DOHH2 (cell line): ENCODE data around the gene BMX.

Experiments used
- H3F3A ChIP-seq: fragments of 200-600 bp; sonication (generic), shearing (Covaris generic); 2 replicates; pipeline ENCODE4 v1.6.0; 2016; ENCODE audit warnings: antibody characterized with exemption, mild to moderate bottlenecking; ENCODE audit not compliant: control insufficient read depth, insufficient read depth
- H3K27ac ChIP-seq: fragments of 200-600 bp; sonication (generic); 2 replicates; pipeline ENCODE4 v1.5.1; 2014; ENCODE audit warnings: low read depth, mild to moderate bottlenecking, low read length, moderate library complexity
- H3K27me3 ChIP-seq: fragments of 200-600 bp; sonication (generic); 2 replicates; pipeline ENCODE4 v1.6.1; 2014; ENCODE audit warnings: mild to moderate bottlenecking, low read length, mixed read lengths; ENCODE audit not compliant: control insufficient read depth
- H3K36me3 ChIP-seq: fragments of 200-600 bp; sonication (generic); 2 replicates; pipeline ENCODE4 v1.6.1; 2014; ENCODE audit warnings: mild to moderate bottlenecking, low read length, moderate library complexity, mixed read lengths; ENCODE audit not compliant: control insufficient read depth
- H3K4me1 ChIP-seq: fragments of 200-600 bp; sonication (generic); 2 replicates; pipeline ENCODE4 v1.6.1; 2014; ENCODE audit warnings: mild to moderate bottlenecking, low read length, mixed read lengths; ENCODE audit not compliant: control insufficient read depth
- H3K4me2 ChIP-seq: fragments of 200-600 bp; sonication (generic); 2 replicates; pipeline ENCODE4 v1.6.0; 2014; ENCODE audit warnings: mild to moderate bottlenecking, low read length, moderate library complexity
- H3K4me3 ChIP-seq: fragments of 200-600 bp; sonication (generic); 2 replicates; pipeline ENCODE4 v1.5.1; 2014; ENCODE audit warnings: mild to moderate bottlenecking, low read length, mixed read lengths
- H3K79me2 ChIP-seq: fragments of 200-600 bp; sonication (generic); 2 replicates; pipeline ENCODE4 v1.6.1; 2014; ENCODE audit warnings: mild to moderate bottlenecking, low read length, mixed read lengths; ENCODE audit not compliant: control insufficient read depth
- H3K9me2 ChIP-seq: fragments of 200-600 bp; sonication (generic); replicated peaks from 2 replicates; pipeline ENCODE4 v1.6.1; 2014; ENCODE audit warnings: mild to moderate bottlenecking, low read length, mixed read lengths; ENCODE audit not compliant: control insufficient read depth
- H3K9me3 ChIP-seq: fragments of 200-600 bp; sonication (generic); 2 replicates; pipeline ENCODE4 v1.6.1; 2014; ENCODE audit warnings: antibody characterized with exemption, low read length, mixed read lengths; ENCODE audit not compliant: control insufficient read depth, insufficient read depth
- H4K20me1 ChIP-seq: fragments of 200-600 bp; sonication (generic); 2 replicates; pipeline ENCODE4 v1.6.0; 2014; ENCODE audit warnings: low read depth, mild to moderate bottlenecking, antibody characterized with exemption, low read length, moderate library complexity; ENCODE audit not compliant: control insufficient read depth, insufficient read depth
- EZH2phosphoT487 ChIP-seq: fragments of 200-600 bp; sonication (generic); IDR thresholded peaks from 2 replicates; pipeline ENCODE4 v1.6.1; 2017; ENCODE audit warnings: borderline replicate concordance, mild to moderate bottlenecking, antibody characterized with exemption, low read length, moderate library complexity, mixed read lengths
- TF ChIP-seq, protein P1 (sequence below): fragments of 200-600 bp; sonication (generic); IDR thresholded peaks from one replicate; pipeline ENCODE4 v1.5.1; 2014; ENCODE audit warnings: antibody characterized with exemption, mild to moderate bottlenecking, low read depth, low read length; ENCODE audit not compliant: poor library complexity, severe bottlenecking

Gene BMX

GRCh38 chrX:15504661-15505060 lies 4.1 kb downstream of the BMX start:
- Histone ChIP-seq H3K27me3 (no peaks in the 10 kb centered on the region), H3K9me3 (no peaks in the 10 kb centered on the region), H4K20me1 (no peaks in the 10 kb centered on the region), H3F3A (no peaks in the 10 kb centered on the region), H3K4me1 (no peaks in the 10 kb centered on the region), H3K4me2 (no peak overlapping the region), H3K36me3 (no peaks in the 10 kb centered on the region), H3K9me2 (no peaks in the 10 kb centered on the region), H3K4me3 (no peak overlapping the region), H3K79me2 (no peaks in the 10 kb centered on the region), H3K27ac (no peak overlapping the region)
- TF ChIP-seq, protein P1, sequence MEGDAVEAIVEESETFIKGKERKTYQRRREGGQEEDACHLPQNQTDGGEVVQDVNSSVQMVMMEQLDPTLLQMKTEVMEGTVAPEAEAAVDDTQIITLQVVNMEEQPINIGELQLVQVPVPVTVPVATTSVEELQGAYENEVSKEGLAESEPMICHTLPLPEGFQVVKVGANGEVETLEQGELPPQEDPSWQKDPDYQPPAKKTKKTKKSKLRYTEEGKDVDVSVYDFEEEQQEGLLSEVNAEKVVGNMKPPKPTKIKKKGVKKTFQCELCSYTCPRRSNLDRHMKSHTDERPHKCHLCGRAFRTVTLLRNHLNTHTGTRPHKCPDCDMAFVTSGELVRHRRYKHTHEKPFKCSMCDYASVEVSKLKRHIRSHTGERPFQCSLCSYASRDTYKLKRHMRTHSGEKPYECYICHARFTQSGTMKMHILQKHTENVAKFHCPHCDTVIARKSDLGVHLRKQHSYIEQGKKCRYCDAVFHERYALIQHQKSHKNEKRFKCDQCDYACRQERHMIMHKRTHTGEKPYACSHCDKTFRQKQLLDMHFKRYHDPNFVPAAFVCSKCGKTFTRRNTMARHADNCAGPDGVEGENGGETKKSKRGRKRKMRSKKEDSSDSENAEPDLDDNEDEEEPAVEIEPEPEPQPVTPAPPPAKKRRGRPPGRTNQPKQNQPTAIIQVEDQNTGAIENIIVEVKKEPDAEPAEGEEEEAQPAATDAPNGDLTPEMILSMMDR, result no peak

- Histone ChIP-seq H3F3A (no peaks in the 10 kb centered on the region), H3K36me3 (no peaks in the 10 kb centered on the region), H3K4me2 (no peak overlapping the region), H3K27me3 (no peaks in the 10 kb centered on the region), H4K20me1 (no peaks in the 10 kb centered on the region), H3K79me2 (no peaks in the 10 kb centered on the region), H3K27ac (no peak overlapping the region), H3K9me3 (no peaks in the 10 kb centered on the region), H3K4me1 (no peaks in the 10 kb centered on the region), H3K4me3 (no peak overlapping the region), H3K9me2 (no peaks in the 10 kb centered on the region)
- no peak for TF ChIP-seq EZH2phosphoT487
- TF ChIP-seq, protein P1, result no peak
Observed at GRCh38 chrX:15505101-15505500, 4.5 kb downstream of the BMX start.

DNA sequence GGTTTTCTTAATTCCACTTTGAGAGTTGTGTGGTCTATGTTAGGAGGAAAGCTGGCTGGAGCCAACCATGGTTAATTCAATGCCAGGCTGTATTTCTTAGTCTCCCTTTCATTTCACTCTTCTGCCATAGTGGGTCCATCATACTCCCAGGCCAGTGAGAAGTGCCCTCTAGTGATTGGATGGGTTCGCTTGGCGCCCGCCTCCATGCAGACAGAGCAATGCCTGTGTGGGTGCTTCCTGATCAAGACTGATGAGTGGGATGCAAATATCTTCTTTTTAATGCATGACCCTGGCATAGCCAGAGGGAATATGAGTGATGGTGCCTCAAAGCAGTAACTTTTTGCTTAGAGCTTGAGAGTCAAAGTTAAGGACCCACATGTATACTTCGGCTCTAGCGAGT lies 6.4 kb downstream of the BMX start:
- H3K4me1 ChIP-seq, result no peaks in the 10 kb centered on the region
- no peak overlapping the region for H3K27ac ChIP-seq
- no peaks in the 10 kb centered on the region for H3K9me3 ChIP-seq
- no peaks in the 10 kb centered on the region for H3K36me3 ChIP-seq
- H3K4me3 ChIP-seq, result no peak overlapping the region
- H4K20me1 ChIP-seq, result no peaks in the 10 kb centered on the region
- no peaks in the 10 kb centered on the region for H3K79me2 ChIP-seq
- TF ChIP-seq EZH2phosphoT487, result no peak
- TF ChIP-seq, protein P1, result no peak
- H3F3A ChIP-seq, result no peaks in the 10 kb centered on the region
- no peaks in the 10 kb centered on the region for H3K27me3 ChIP-seq
- H3K4me2 ChIP-seq, result no peak overlapping the region
- H3K9me2 ChIP-seq, result no peaks in the 10 kb centered on the region

GRCh38 chrX:15509845-15510244 lies 9.2 kb downstream of the BMX start:
- H3K9me3 ChIP-seq, result no peaks in the 10 kb centered on the region
- TF ChIP-seq, protein P1, result no peak
- TF ChIP-seq EZH2phosphoT487, result no peak
- H3K4me1 ChIP-seq, result no peaks in the 10 kb centered on the region
- no peak overlapping the region for H3K4me3 ChIP-seq
- H3F3A ChIP-seq, result no peaks in the 10 kb centered on the region
- H3K27ac ChIP-seq, result no peak overlapping the region
- no peaks in the 10 kb centered on the region for H4K20me1 ChIP-seq
- no peaks in the 10 kb centered on the region for H3K79me2 ChIP-seq
- no peaks in the 10 kb centered on the region for H3K9me2 ChIP-seq
- no peaks in the 10 kb centered on the region for H3K27me3 ChIP-seq
- H3K4me2 ChIP-seq, result no peak overlapping the region
- no peaks in the 10 kb centered on the region for H3K36me3 ChIP-seq
